WTC11 (cell line): Measurements from ENCODE around the gene UBE2V1.

ENCODE experiments used
- ARID4B ChIP-seq: sonication (generic); formaldehyde crosslinking; IDR thresholded peaks from 2 replicates; pipeline ENCODE4 v1.8.0; 2023; ENCODE audit warnings: missing genetic modification reagents, mild to moderate bottlenecking, borderline replicate concordance
- ATF1 ChIP-seq: sonication (generic); formaldehyde crosslinking; IDR thresholded peaks from 2 replicates; pipeline ENCODE4 v1.8.1; 2023; ENCODE audit warnings: mild to moderate bottlenecking, moderate library complexity, missing genetic modification reagents
- CTCF ChIP-seq: fragments of 200-600 bp; IDR thresholded peaks from 2 replicates; pipeline ENCODE4 v1.8.0; 2022; ENCODE audit warnings: antibody characterized with exemption
- E2F1 ChIP-seq: sonication (generic); formaldehyde crosslinking; IDR thresholded peaks from 2 replicates; pipeline ENCODE4 v1.8.0; 2022; ENCODE audit warnings: mild to moderate bottlenecking, missing genetic modification reagents
- ETV6 ChIP-seq: sonication (generic); formaldehyde crosslinking; IDR thresholded peaks from 2 replicates; pipeline ENCODE4 v1.8.1; 2022; ENCODE audit warnings: mild to moderate bottlenecking, missing genetic modification reagents
- RELA ChIP-seq: sonication (generic); formaldehyde crosslinking; IDR thresholded peaks from 2 replicates; pipeline ENCODE4 v1.8.1; 2022; ENCODE audit warnings: missing genetic modification reagents, mild to moderate bottlenecking, borderline replicate concordance
- RORB ChIP-seq: fragments of 250-450 bp; sonication (Bioruptor Pico); IDR thresholded peaks from 2 replicates; pipeline ENCODE4 v1.9.0; 2021; ENCODE audit warnings: mild to moderate bottlenecking
- SP1 ChIP-seq: sonication (generic); formaldehyde crosslinking; conservative IDR thresholded peaks from 2 replicates; pipeline ENCODE4 v1.8.1; 2022; ENCODE audit warnings: missing genetic modification reagents
- ZNF416 ChIP-seq: fragments of 250-450 bp; sonication (Bioruptor Pico); IDR thresholded peaks from 2 replicates; pipeline ENCODE4 v1.9.0; 2021; ENCODE audit warnings: mild to moderate bottlenecking, inconsistent platforms
- ZSCAN18 ChIP-seq: fragments of 250-450 bp; sonication (Bioruptor Pico); IDR thresholded peaks from 2 replicates; pipeline ENCODE4 v2.1.2; 2022; ENCODE audit warnings: mild to moderate bottlenecking, moderate library complexity
- TF ChIP-seq, protein P1 (sequence below): sonication (generic); formaldehyde crosslinking; IDR thresholded peaks from 2 replicates; pipeline ENCODE4 v1.8.1; 2023; ENCODE audit warnings: mild to moderate bottlenecking, missing genetic modification reagents, borderline replicate concordance
- TF ChIP-seq, protein P2 (sequence below): sonication (generic); formaldehyde crosslinking; IDR thresholded peaks from 2 replicates; pipeline ENCODE4 v1.8.0; 2022; ENCODE audit warnings: mild to moderate bottlenecking, missing genetic modification reagents

DNA sequence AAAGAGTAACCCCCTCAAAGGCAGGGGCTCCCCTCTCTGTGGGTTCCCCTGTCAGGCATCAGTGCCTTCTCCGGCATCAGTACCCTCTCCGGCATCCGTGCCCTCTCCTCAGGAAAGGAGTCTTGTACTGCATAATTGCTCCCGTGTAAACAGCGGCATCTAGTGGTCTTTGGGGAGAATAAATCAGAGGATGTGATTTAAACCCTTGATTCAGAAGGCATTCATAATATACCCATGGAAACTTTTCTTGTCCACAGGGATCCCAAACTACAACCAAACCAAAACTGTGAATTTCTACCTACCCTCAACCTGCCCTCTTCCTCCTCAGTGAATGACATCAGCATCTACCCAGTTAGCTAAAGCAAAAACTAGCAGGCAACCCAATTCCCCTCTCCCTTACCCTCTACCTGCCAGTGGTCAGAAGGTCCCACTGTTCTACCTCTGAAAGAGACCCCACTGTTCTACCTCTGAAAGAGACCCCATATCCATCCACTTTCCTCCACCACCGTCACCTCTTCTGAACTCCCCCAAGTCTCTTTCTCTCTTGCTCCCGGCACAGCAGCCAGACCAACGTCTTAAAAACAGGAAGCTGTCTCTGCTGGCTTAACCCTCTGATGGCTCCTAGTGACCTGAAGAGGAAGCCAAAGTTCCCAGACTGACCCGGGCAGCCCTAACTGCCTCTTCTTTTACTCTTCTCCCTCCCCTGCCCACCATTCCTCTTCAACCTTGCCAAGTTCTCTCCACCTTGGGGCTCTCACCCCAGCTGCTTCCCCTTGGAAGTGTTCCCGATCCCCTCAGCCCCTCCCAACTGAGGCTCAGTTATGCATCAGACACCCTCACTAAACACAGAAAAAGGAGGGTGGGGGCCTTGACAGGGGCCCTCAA is 27.2 kb downstream of the UBE2V1 start:
- TF ChIP-seq CTCF, result peak; percentile 62
- TF ChIP-seq ATF1 (CRISPR knock-in tag), result no peak
- TF ChIP-seq ZSCAN18, result no peak
- no peak for TF ChIP-seq ETV6
- TF ChIP-seq, protein P1, sequence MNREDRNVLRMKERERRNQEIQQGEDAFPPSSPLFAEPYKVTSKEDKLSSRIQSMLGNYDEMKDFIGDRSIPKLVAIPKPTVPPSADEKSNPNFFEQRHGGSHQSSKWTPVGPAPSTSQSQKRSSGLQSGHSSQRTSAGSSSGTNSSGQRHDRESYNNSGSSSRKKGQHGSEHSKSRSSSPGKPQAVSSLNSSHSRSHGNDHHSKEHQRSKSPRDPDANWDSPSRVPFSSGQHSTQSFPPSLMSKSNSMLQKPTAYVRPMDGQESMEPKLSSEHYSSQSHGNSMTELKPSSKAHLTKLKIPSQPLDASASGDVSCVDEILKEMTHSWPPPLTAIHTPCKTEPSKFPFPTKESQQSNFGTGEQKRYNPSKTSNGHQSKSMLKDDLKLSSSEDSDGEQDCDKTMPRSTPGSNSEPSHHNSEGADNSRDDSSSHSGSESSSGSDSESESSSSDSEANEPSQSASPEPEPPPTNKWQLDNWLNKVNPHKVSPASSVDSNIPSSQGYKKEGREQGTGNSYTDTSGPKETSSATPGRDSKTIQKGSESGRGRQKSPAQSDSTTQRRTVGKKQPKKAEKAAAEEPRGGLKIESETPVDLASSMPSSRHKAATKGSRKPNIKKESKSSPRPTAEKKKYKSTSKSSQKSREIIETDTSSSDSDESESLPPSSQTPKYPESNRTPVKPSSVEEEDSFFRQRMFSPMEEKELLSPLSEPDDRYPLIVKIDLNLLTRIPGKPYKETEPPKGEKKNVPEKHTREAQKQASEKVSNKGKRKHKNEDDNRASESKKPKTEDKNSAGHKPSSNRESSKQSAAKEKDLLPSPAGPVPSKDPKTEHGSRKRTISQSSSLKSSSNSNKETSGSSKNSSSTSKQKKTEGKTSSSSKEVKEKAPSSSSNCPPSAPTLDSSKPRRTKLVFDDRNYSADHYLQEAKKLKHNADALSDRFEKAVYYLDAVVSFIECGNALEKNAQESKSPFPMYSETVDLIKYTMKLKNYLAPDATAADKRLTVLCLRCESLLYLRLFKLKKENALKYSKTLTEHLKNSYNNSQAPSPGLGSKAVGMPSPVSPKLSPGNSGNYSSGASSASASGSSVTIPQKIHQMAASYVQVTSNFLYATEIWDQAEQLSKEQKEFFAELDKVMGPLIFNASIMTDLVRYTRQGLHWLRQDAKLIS (CRISPR knock-in tag), result no peak
- TF ChIP-seq ARID4B, result no peak
- no peak for TF ChIP-seq ZNF416 (CRISPR knock-in tag)
- no peak for TF ChIP-seq E2F1 (CRISPR knock-in tag)
- no peak for TF ChIP-seq RORB (CRISPR knock-in tag)
- TF ChIP-seq RELA (CRISPR knock-in tag), result no peak
- TF ChIP-seq, protein P2, sequence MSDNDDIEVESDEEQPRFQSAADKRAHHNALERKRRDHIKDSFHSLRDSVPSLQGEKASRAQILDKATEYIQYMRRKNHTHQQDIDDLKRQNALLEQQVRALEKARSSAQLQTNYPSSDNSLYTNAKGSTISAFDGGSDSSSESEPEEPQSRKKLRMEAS, result no peak
- TF ChIP-seq SP1 (CRISPR knock-in tag), result no peak
